H1 (cell line): ENCODE data around the gene HMGCL.

ENCODE experiments used
- CBX5 ChIP-seq: fragments of 300-800, 300-1000 bp; sonication (generic); IDR thresholded peaks from 2 replicates; pipeline ENCODE4 v1.7.1; 2016; ENCODE audit warnings: antibody characterized with exemption, low read length, low read depth
- EGR1 ChIP-seq: IDR thresholded peaks from 2 replicates; pipeline ENCODE4 v1.6.1; 2011; ENCODE audit warnings: low read depth, low read length, borderline replicate concordance
- EP300 ChIP-seq, 2 experiments: IDR thresholded peaks; 1 replicate in 1 of 2; 2 replicates in 1 of 2; pipeline ENCODE4 v1.6.1; 2011 to 2012; ENCODE audit warnings: low read depth in 2 of 2, low read length in 2 of 2, mild to moderate bottlenecking in 2 of 2, borderline replicate concordance in 1 of 2, inconsistent platforms in 1 of 2, moderate library complexity in 1 of 2
- HDAC6 ChIP-seq: IDR thresholded peaks from one replicate; pipeline ENCODE4 v1.7.1; 2012; ENCODE audit warnings: low read depth, mild to moderate bottlenecking, inconsistent platforms, low read length, moderate library complexity
- POLR2A ChIP-seq, 2 experiments: IDR thresholded peaks; 1 replicate in 1 of 2; 2 replicates in 1 of 2; pipeline ENCODE4 v1.6.1; 2011; ENCODE audit warnings: low read depth in 2 of 2, low read length in 2 of 2, mild to moderate bottlenecking in 2 of 2; ENCODE audit errors: control extremely low read depth in 1 of 2
- POLR2AphosphoS5 ChIP-seq: IDR thresholded peaks from 2 replicates; pipeline ENCODE4 v1.6.1; 2011; ENCODE audit warnings: low read depth, low read length
- RXRA ChIP-seq: IDR thresholded peaks from 2 replicates; pipeline ENCODE4 v1.6.1; 2011; ENCODE audit warnings: low read depth, mild to moderate bottlenecking, low read length, moderate library complexity; ENCODE audit not compliant: insufficient read depth
- USF2 ChIP-seq: IDR thresholded peaks from 2 replicates; pipeline ENCODE4 v1.6.1; 2011; ENCODE audit warnings: low read length, improper control_type of control experiment
- TF ChIP-seq, protein P1 (sequence below), 3 experiments: IDR thresholded peaks; 1 replicate in 2 of 3; 2 replicates in 1 of 3; pipeline versions ENCODE4 v1.5.1 to v1.6.1; 2011; ENCODE audit warnings: low read length in 3 of 3, mild to moderate bottlenecking in 3 of 3, inconsistent platforms in 2 of 3, low read depth in 1 of 3, moderate library complexity in 1 of 3; ENCODE audit not compliant: insufficient read depth in 1 of 3; ENCODE audit errors: control extremely low read depth in 1 of 3
- TF ChIP-seq, protein P2 (sequence below): IDR thresholded peaks from 2 replicates; pipeline ENCODE4 v1.6.1; 2012; ENCODE audit warnings: inconsistent platforms

GRCh38 chr1:23763041-23763577 is 62.1 kb downstream of the HMGCL start:
- TF ChIP-seq POLR2A (IDR thresholded peaks at IDR 0.05; ENCODE audit: control extremely low read depth in 1 of 2, low read depth in 2 of 2, low read length in 2 of 2) (no peak), HDAC6 (no peak), EGR1 (no peak), USF2 (no peak), POLR2AphosphoS5 (no peak), RXRA (no peak), EP300 (IDR thresholded peaks at IDR 0.05; ENCODE audit: borderline replicate concordance in 1 of 2, low read depth in 2 of 2, low read length in 2 of 2) (no peak), CBX5 (no peak)
- TF ChIP-seq, protein P1, sequence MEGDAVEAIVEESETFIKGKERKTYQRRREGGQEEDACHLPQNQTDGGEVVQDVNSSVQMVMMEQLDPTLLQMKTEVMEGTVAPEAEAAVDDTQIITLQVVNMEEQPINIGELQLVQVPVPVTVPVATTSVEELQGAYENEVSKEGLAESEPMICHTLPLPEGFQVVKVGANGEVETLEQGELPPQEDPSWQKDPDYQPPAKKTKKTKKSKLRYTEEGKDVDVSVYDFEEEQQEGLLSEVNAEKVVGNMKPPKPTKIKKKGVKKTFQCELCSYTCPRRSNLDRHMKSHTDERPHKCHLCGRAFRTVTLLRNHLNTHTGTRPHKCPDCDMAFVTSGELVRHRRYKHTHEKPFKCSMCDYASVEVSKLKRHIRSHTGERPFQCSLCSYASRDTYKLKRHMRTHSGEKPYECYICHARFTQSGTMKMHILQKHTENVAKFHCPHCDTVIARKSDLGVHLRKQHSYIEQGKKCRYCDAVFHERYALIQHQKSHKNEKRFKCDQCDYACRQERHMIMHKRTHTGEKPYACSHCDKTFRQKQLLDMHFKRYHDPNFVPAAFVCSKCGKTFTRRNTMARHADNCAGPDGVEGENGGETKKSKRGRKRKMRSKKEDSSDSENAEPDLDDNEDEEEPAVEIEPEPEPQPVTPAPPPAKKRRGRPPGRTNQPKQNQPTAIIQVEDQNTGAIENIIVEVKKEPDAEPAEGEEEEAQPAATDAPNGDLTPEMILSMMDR (IDR thresholded peaks at IDR 0.05; ENCODE audit: control extremely low read depth in 1 of 3, insufficient read depth in 1 of 3, low read depth in 1 of 3, low read length in 3 of 3), result no peak
- TF ChIP-seq, protein P2, sequence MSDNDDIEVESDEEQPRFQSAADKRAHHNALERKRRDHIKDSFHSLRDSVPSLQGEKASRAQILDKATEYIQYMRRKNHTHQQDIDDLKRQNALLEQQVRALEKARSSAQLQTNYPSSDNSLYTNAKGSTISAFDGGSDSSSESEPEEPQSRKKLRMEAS, result no peak
